HepG2 (cell line): ENCODE data around the gene FAM43A. TPM values are rescaled to one million over a fixed set of nuclear protein-coding genes. Genes with fewer than 3 reads are reported as not detected.

Source experiments
- ATAC-seq: fragments of 200-7000 bp; cut with Tn5 transposase; 3 replicates; pipeline ENCODE4 v1.9.1; 2020; ENCODE audit warnings: mild to moderate bottlenecking, moderate library complexity
- BruUV-seq: library from RNA; stranded (reverse); fragments of 400-500 nt; replicated peaks from 2 replicates; lab custom pipeline; 2021; lab: Mats Ljungman, UMichigan
- CTCF ChIA-PET: fragments of 300-600 bp; formaldehyde crosslinking; extraction: SDS; loops from one replicate; lab custom pipeline; 2021; ENCODE audit warnings: low total read pairs, inconsistent platforms, low intra/inter-chr PET ratio; lab: Yijun Ruan, JAX
- POLR2A ChIA-PET: fragments of 350-600 bp; sonication (Branson Sonifier 250); formaldehyde crosslinking; loops from one replicate; lab custom pipeline; 2020; ENCODE audit warnings: antibody characterized with exemption, inconsistent platforms; lab: Yijun Ruan, JAX
- DNase-seq: peaks from one replicate; pipeline ENCODE4 v3.0.0-alpha.2; 2015; ENCODE audit warnings: low spot score
- FAIRE-seq: peaks from 3 replicates; lab custom pipeline; 2011; peaks lifted over from hg19 to GRCh38; lab: Jason Lieb, UNC
- H2AFZ ChIP-seq: one replicate; pipeline ENCODE4 v1.6.1; 2011; ENCODE audit warnings: low read length, inconsistent platforms
- H3K27ac ChIP-seq: fragments of 300-600 bp; 3 replicates; pipeline ENCODE4 v1.8.0; 2011; ENCODE audit warnings: mixed run types, mild to moderate bottlenecking, mixed read lengths, low read length, inconsistent platforms; ENCODE audit not compliant: insufficient read depth; ENCODE audit errors: extremely low read length
- H3K27me3 ChIP-seq, 2 experiments: fragments of 200-600 bp in 1 of 2; 2 replicates in 1 of 2; 3 replicates in 1 of 2; pipeline versions ENCODE4 v1.6.0 to v1.8.0; 2011; ENCODE audit warnings: low read length in 2 of 2, mild to moderate bottlenecking in 2 of 2, moderate library complexity in 2 of 2, inconsistent platforms in 1 of 2; ENCODE audit not compliant: insufficient read depth in 2 of 2, control insufficient read depth in 1 of 2
- H3K36me3 ChIP-seq, 2 experiments: fragments of 200-600 bp in 1 of 2; replicated peaks in 1 of 2; 2 replicates in 1 of 2; 3 replicates in 1 of 2; pipeline versions ENCODE4 v1.5.1 to v1.8.0; 2011; ENCODE audit warnings: low read length in 2 of 2, inconsistent platforms in 1 of 2; ENCODE audit not compliant: insufficient read depth in 2 of 2, control insufficient read depth in 1 of 2
- H3K4me1 ChIP-seq: 2 replicates; pipeline ENCODE4 v1.5.1; 2012; ENCODE audit warnings: low read length, inconsistent platforms; ENCODE audit not compliant: insufficient read depth
- H3K4me2 ChIP-seq: 2 replicates; pipeline ENCODE4 v1.6.0; 2011; ENCODE audit warnings: low read depth, low read length, inconsistent platforms
- H3K4me3 ChIP-seq, 3 experiments: fragments of 200-600 bp in 1 of 3; sonication (generic), shearing (Covaris generic) in 1 of 3; replicated peaks in 1 of 3; 2 replicates each; pipeline ENCODE4 v1.5.1; 2011 to 2016; ENCODE audit warnings: low read length in 3 of 3, inconsistent platforms in 2 of 3, low read depth in 2 of 3, mild to moderate bottlenecking in 2 of 3, control low read depth in 1 of 3, mixed read lengths in 1 of 3; ENCODE audit not compliant: insufficient read depth in 1 of 3
- H3K79me2 ChIP-seq: one replicate; pipeline ENCODE4 v1.6.1; 2011; ENCODE audit warnings: low read length, inconsistent platforms; ENCODE audit not compliant: insufficient read depth
- H3K9ac ChIP-seq: 2 replicates; pipeline ENCODE4 v1.6.0; 2011; ENCODE audit warnings: mild to moderate bottlenecking, low read depth, low read length, inconsistent platforms; ENCODE audit not compliant: insufficient read depth
- H3K9me3 ChIP-seq: 2 replicates; pipeline ENCODE4 v1.5.1; 2012; ENCODE audit warnings: mild to moderate bottlenecking, low read length
- H4K20me1 ChIP-seq: 2 replicates; pipeline ENCODE4 v1.6.0; 2011; ENCODE audit warnings: inconsistent platforms, mild to moderate bottlenecking, low read length, moderate library complexity; ENCODE audit not compliant: insufficient read depth
- ARID5B ChIP-seq: IDR thresholded peaks from 2 replicates; pipeline ENCODE4 v1.4.0; 2020; ENCODE audit warnings: mild to moderate bottlenecking, missing genetic modification reagents
- ASH2L ChIP-seq: fragments of 300-600, 200-600 bp; sonication (generic); IDR thresholded peaks from 2 replicates; pipeline ENCODE4 v1.7.0; 2017; ENCODE audit warnings: low read depth, mild to moderate bottlenecking, moderate library complexity, mixed read lengths, low read length; ENCODE audit not compliant: insufficient read length
- CCDC6 ChIP-seq: sonication (generic); formaldehyde crosslinking; IDR thresholded peaks from 2 replicates; pipeline ENCODE4 v1.8.1; 2022; ENCODE audit warnings: mild to moderate bottlenecking, missing genetic modification reagents, moderate library complexity
- ELK4 ChIP-seq: sonication (generic); formaldehyde crosslinking; IDR thresholded peaks from 2 replicates; pipeline ENCODE4 v1.9.0; 2021; ENCODE audit warnings: missing genetic modification reagents, borderline replicate concordance
- FOXA3 ChIP-seq: IDR thresholded peaks from 2 replicates; pipeline ENCODE4 v1.6.1; 2016; ENCODE audit warnings: missing genetic modification reagents, missing compliant biosample characterization
- FOXO1 ChIP-seq: sonication (generic); formaldehyde crosslinking; IDR thresholded peaks from 2 replicates; pipeline ENCODE4 v1.4.0; 2020; ENCODE audit warnings: missing genetic modification reagents
- FOXP1 ChIP-seq, 2 experiments: fragments of 450-650 bp in 1 of 2; IDR thresholded peaks; 2 replicates each; pipeline ENCODE4 v1.6.1; 2017 to 2018; ENCODE audit warnings: antibody characterized with exemption in 1 of 2
- HNRNPLL ChIP-seq: fragments of 200-400 bp; formaldehyde crosslinking; IDR thresholded peaks from 2 replicates; pipeline ENCODE4 v1.6.1; 2017; ENCODE audit warnings: mild to moderate bottlenecking, low read depth, low read length; ENCODE audit not compliant: poor library complexity, severe bottlenecking
- POLR2AphosphoS5 ChIP-seq: IDR thresholded peaks from 2 replicates; pipeline ENCODE4 v1.6.1; 2012; ENCODE audit warnings: low read depth, low read length
- RNF2 ChIP-seq: fragments of 450-650 bp; conservative IDR thresholded peaks from 2 replicates; pipeline ENCODE4 v1.6.1; 2016; ENCODE audit warnings: low read depth
- TAF1 ChIP-seq: sonication (generic); formaldehyde crosslinking; IDR thresholded peaks from 2 replicates; pipeline ENCODE4 v1.4.0; 2020; ENCODE audit warnings: missing genetic modification reagents
- ZFP37 ChIP-seq: sonication (generic); formaldehyde crosslinking; IDR thresholded peaks from 2 replicates; pipeline ENCODE4 v1.4.0; 2020; ENCODE audit warnings: missing genetic modification reagents, borderline replicate concordance
- ZMYM2 ChIP-seq: sonication (generic); formaldehyde crosslinking; IDR thresholded peaks from 2 replicates; pipeline ENCODE4 v1.8.0; 2022; ENCODE audit warnings: mild to moderate bottlenecking, missing genetic modification reagents
- ZNF121 ChIP-seq: sonication (generic); formaldehyde crosslinking; IDR thresholded peaks from 2 replicates; pipeline ENCODE4 v1.5.0; 2020; ENCODE audit warnings: mild to moderate bottlenecking, missing genetic modification reagents
- ZNF292 ChIP-seq: sonication (generic); formaldehyde crosslinking; IDR thresholded peaks from 2 replicates; pipeline ENCODE4 v1.8.1; 2022; ENCODE audit warnings: mild to moderate bottlenecking, low read depth, missing genetic modification reagents, borderline replicate concordance
- ZNF577 ChIP-seq: sonication (generic); formaldehyde crosslinking; IDR thresholded peaks from 2 replicates; pipeline ENCODE4 v1.4.0; 2020; ENCODE audit warnings: mild to moderate bottlenecking, low read depth, missing genetic modification reagents, borderline replicate concordance
- ZNF607 ChIP-seq: sonication (generic); formaldehyde crosslinking; IDR thresholded peaks from 2 replicates; pipeline ENCODE4 v1.5.1; 2020; ENCODE audit warnings: missing genetic modification reagents, mild to moderate bottlenecking, borderline replicate concordance
- ZNF644 ChIP-seq: IDR thresholded peaks from 2 replicates; pipeline ENCODE4 v1.6.1; 2016; ENCODE audit warnings: low read depth
- ZNF652 ChIP-seq: IDR thresholded peaks from 2 replicates; pipeline ENCODE4 v1.6.1; 2016; ENCODE audit warnings: low read depth, borderline replicate concordance
- WGBS: methylation state at CpG from one replicate; pipeline ENCODE4 v1.1.6; 2017; ENCODE audit warnings: low lambda C conversion rate; 5-methylcytosine and 5-hydroxymethylcytosine counted together
- in situ Hi-C: cut with HindIII; loops from 2 replicates; pipeline ENCODE4 v1.10.0; 2017; ENCODE audit warnings: low pct_unique_long_range_greater_than_20kb; ENCODE audit not compliant: extremely low pct_ligation_motif_present
- intact Hi-C: fragments of 100-400 bp; cut with micrococcal nuclease; formaldehyde crosslinking; loops from one replicate; pipeline ENCODE4 v1.10.0; 2022; ENCODE audit not compliant: unreplicated experiment
- polyA plus RNA-seq, 8 experiments: library from polyadenylated mRNA; depleted of rRNA in 3 of 8; stranded (reverse) in 7 of 8; unstranded in 1 of 8; fragments of >200 nt; fragmentation: Illumina TruSeq in 4 of 8; extraction: Trizol in 4 of 8; gene quantifications; 2 replicates each; pipeline versions ENCODE4 v1.2.1 to v1.2.3, GENCODE V29; 2011 to 2016; ENCODE audit warnings: low read depth in 4 of 8, missing spikeins in 1 of 8, mixed read lengths in 1 of 8; ENCODE audit not compliant: insufficient read depth in 1 of 8
- total RNA-seq, 5 experiments: library from RNA; depleted of rRNA; stranded (reverse); fragments of >200 nt; fragmentation: Illumina TruSeq; extraction: Trizol; gene quantifications; 2 replicates each; pipeline ENCODE4 v1.2.3, GENCODE V29; 2016; ENCODE audit warnings: low read depth in 1 of 5

FAM43A gene
- total and polyA plus RNA-seq, 2 of the 13 experiments (the other 11 are each of a cell fraction or from before 2014, with no cell fraction given) = 0.91 to 1.8 TPM

- 19% methylated on average over 8 of the region's 8 CpGs for WGBS
- TF ChIP-seq TAF1 (no peak), ZMYM2 (CRISPR knock-in tag) (no peak), ASH2L (no peak), RNF2 (no peak), ZNF607 (no peak), ARID5B (CRISPR knock-in tag) (0 out of 2 replicates have a peak, but pooled peaks have one; percentile 14), FOXP1 (IDR thresholded peaks at IDR 0.05) (no peak), FOXP1 (CRISPR knock-in tag; IDR thresholded peaks at IDR 0.05) (no peak), ELK4 (no peak), CCDC6 (CRISPR knock-in tag) (no peak), ZNF652 (CRISPR knock-in tag) (no peak), POLR2AphosphoS5 (no peak), FOXO1 (no peak), FOXA3 (no peak), ZFP37 (no peak), ZNF121 (CRISPR knock-in tag) (no peak), ZNF577 (CRISPR knock-in tag) (no peak), ZNF644 (CRISPR knock-in tag) (no peak), ZNF292 (no peak), HNRNPLL (no peak)
Observed at GRCh38 chr3:194690501-194691372, 5.1 kb downstream of the FAM43A start.

More at GRCh38 chr3:194690501-194691372, 5.1 kb downstream of the FAM43A start:
- ATAC-seq (peak; percentile 27), FAIRE-seq (no peak), DNase-seq (peak; percentile 51)
- Histone ChIP-seq H3K9ac (no peak overlapping the region), H3K4me2 (0 out of 2 replicates have a peak overlapping the region, but pooled peaks have one; percentile 6), H3K79me2 (no peaks in the 10 kb centered on the region), H2AFZ (no peak overlapping the region), H3K36me3 (no peaks in the 10 kb centered on the region), H3K27ac (no peak overlapping the region), H3K4me3 (no peak overlapping the region), H3K27me3 (peaks cover 2 to 5% of the 10 kb centered on the region in 2 experiments; a peak in 3 of 5 replicates), H3K9me3 (no peaks in the 10 kb centered on the region), H4K20me1 (no peaks in the 10 kb centered on the region), H3K4me1 (peaks cover 49% of the 10 kb centered on the region)
- ChIA-PET CTCF (no interaction called here), POLR2A (interaction anchor here (1.4 kb wide), 1 partner anchor 853 kb away, joined by 3 read pairs; the partner anchor contains the start of gene PPP1R2)
- intact Hi-C loops = no loop called here
- in situ Hi-C loops = no loop called here
- BruUV-seq = no TSS peak
